AG04450 (cell line): ENCODE data around the gene UQCC2. TPM values are rescaled to one million over a fixed set of nuclear protein-coding genes. Genes with fewer than 3 reads are reported as not detected.

Source experiments
- CTCF ChIA-PET: fragments of 300-600, 350-600 bp; formaldehyde crosslinking; extraction: SDS; loops from one replicate; lab custom pipeline; 2022; ENCODE audit warnings: antibody characterized with exemption, inconsistent platforms; lab: Charles Lee
- POLR2A ChIA-PET: fragments of 350-600 bp; formaldehyde crosslinking; extraction: SDS; loops from one replicate; lab custom pipeline; 2021; ENCODE audit warnings: antibody characterized with exemption, inconsistent platforms; lab: Yijun Ruan, JAX
- DNase-seq: peaks from one replicate; pipeline ENCODE4 v3.0.0-alpha.2; 2011; ENCODE audit warnings: low read depth, low spot score
- H3K27ac ChIP-seq: one replicate; pipeline ENCODE4 v1.5.1; 2012; ENCODE audit warnings: low read depth, low read length, control low read depth
- H3K27me3 ChIP-seq: one replicate; pipeline ENCODE4 v1.6.0; 2012; ENCODE audit warnings: low read length; ENCODE audit not compliant: control insufficient read depth, insufficient read depth
- H3K4me3 ChIP-seq: 2 replicates; pipeline ENCODE4 v1.5.1; 2011; ENCODE audit warnings: mild to moderate bottlenecking, low read depth, low read length, control low read depth
- H3K9me3 ChIP-seq: 2 replicates; pipeline ENCODE4 v1.5.1; 2012; ENCODE audit warnings: low read length; ENCODE audit not compliant: control insufficient read depth, insufficient read depth
- CTCF ChIP-seq: IDR thresholded peaks from 2 replicates; pipeline ENCODE4 v1.5.1; 2011; ENCODE audit warnings: low read depth, low read length, control low read depth, inconsistent platforms
- polyA plus RNA-seq: library from polyadenylated mRNA; depleted of rRNA; stranded (reverse); fragments of >200 nt; gene quantifications from 2 replicates; pipeline ENCODE4 v1.2.3, GENCODE V29; 2011

UQCC2 gene
- polyA plus RNA-seq, 1 experiment, result 67.9 TPM

- no peaks in the 10 kb centered on the region for H3K27me3 ChIP-seq
- no peak overlapping the region for H3K4me3 ChIP-seq
- CTCF ChIA-PET, result no interaction called here
- H3K27ac ChIP-seq, result no peak overlapping the region
- TF ChIP-seq CTCF, result no peak
- no peak for DNase-seq
- POLR2A ChIA-PET, result no interaction called here
- H3K9me3 ChIP-seq, result no peaks in the 10 kb centered on the region; the same call in 1 of the 2 replicates
Observed at GRCh38 chr6:33664506-33665057, 46.9 kb downstream of the UQCC2 start.

GRCh38 chr6:33663727-33664449 is 47.6 kb downstream of the UQCC2 start:
- no peak for DNase-seq
- ChIA-PET CTCF (no interaction called here), POLR2A (no interaction called here)
- Histone ChIP-seq H3K9me3 (no peaks in the 10 kb centered on the region; the same call in 1 of the 2 replicates), H3K4me3 (no peak overlapping the region), H3K27me3 (no peaks in the 10 kb centered on the region), H3K27ac (no peak overlapping the region)
- TF ChIP-seq CTCF, result no peak

- H3K4me3 ChIP-seq, result no peak overlapping the region
- no peaks in the 10 kb centered on the region for H3K27me3 ChIP-seq
- no peak overlapping the region for H3K27ac ChIP-seq
- POLR2A ChIA-PET, result no interaction called here
- no peaks in the 10 kb centered on the region; the same call in 1 of the 2 replicates for H3K9me3 ChIP-seq
- CTCF ChIA-PET, result no interaction called here
- no peak for TF ChIP-seq CTCF
- DNase-seq, result no peak
Observed at GRCh38 chr6:33663028-33663427, 48.5 kb downstream of the UQCC2 start.

- TF ChIP-seq CTCF, result no peak
- no peak for DNase-seq
- Histone ChIP-seq H3K27me3 (no peaks in the 10 kb centered on the region), H3K27ac (no peak overlapping the region), H3K9me3 (no peaks in the 10 kb centered on the region; the same call in 1 of the 2 replicates), H3K4me3 (no peak overlapping the region)
- ChIA-PET CTCF (no interaction called here), POLR2A (no interaction called here)
Observed at GRCh38 chr6:33662318-33662717, 49.2 kb downstream of the UQCC2 start.

- no peak overlapping the region for H3K27ac ChIP-seq
- no peaks in the 10 kb centered on the region for H3K27me3 ChIP-seq
- H3K4me3 ChIP-seq, result no peak overlapping the region
- no peak for DNase-seq
- CTCF ChIA-PET, result no interaction called here
- no peaks in the 10 kb centered on the region for H3K9me3 ChIP-seq
- POLR2A ChIA-PET, result interaction anchor here (0.5 kb wide), 1 partner anchor 282 kb away, joined by 7 read pairs; no protein-coding TSS in a partner anchor
- TF ChIP-seq CTCF, result no peak
Observed at GRCh38 chr6:33661106-33661838, 50.2 kb downstream of the UQCC2 start.
